CD14-positive monocyte (primary cell): ENCODE data around the gene CFAP43. TPM values are rescaled to one million over a fixed set of nuclear protein-coding genes. Genes with fewer than 3 reads are reported as not detected.

Experiments used
- DNase-seq, 3 donors: peaks; one replicate each; pipeline ENCODE4 v3.0.0-alpha.2; 2011 to 2022
- H2AFZ ChIP-seq: 2 replicates; pipeline ENCODE4 v1.6.0; 2012; ENCODE audit warnings: mild to moderate bottlenecking, low read depth, low read length, inconsistent platforms; ENCODE audit not compliant: insufficient read depth, poor library complexity, severe bottlenecking
- H3K27ac ChIP-seq, 2 donors: 1 replicate in 1 of 2; 2 replicates in 1 of 2; pipeline ENCODE4 v1.5.1; 2012 to 2013; ENCODE audit warnings: low read length in 2 of 2, control low read depth in 1 of 2, inconsistent platforms in 1 of 2, low read depth in 1 of 2, mild to moderate bottlenecking in 1 of 2
- H3K27me3 ChIP-seq, 2 donors: one replicate each; pipeline versions ENCODE4 v1.6.0 to v1.6.1; 2011 to 2013; ENCODE audit warnings: low read length in 2 of 2; ENCODE audit not compliant: control insufficient read depth in 2 of 2, insufficient read depth in 2 of 2
- H3K36me3 ChIP-seq, 2 donors: replicated peaks in 1 of 2; 1 replicate in 1 of 2; 2 replicates in 1 of 2; pipeline versions ENCODE4 v1.5.1 to v1.6.1; 2012 to 2013; ENCODE audit warnings: low read length in 2 of 2, control low read depth in 1 of 2, inconsistent platforms in 1 of 2, mild to moderate bottlenecking in 1 of 2; ENCODE audit not compliant: insufficient read depth in 2 of 2, control insufficient read depth in 1 of 2
- H3K4me1 ChIP-seq, 2 donors: 1 replicate in 1 of 2; 2 replicates in 1 of 2; pipeline versions ENCODE4 v1.5.1 to v1.6.1; 2012 to 2013; ENCODE audit warnings: low read length in 2 of 2, control low read depth in 1 of 2, inconsistent platforms in 1 of 2, mild to moderate bottlenecking in 1 of 2, moderate library complexity in 1 of 2; ENCODE audit not compliant: insufficient read depth in 2 of 2, control insufficient read depth in 1 of 2
- H3K4me2 ChIP-seq: replicated peaks from 2 replicates; pipeline ENCODE3; 2012; ENCODE audit warnings: low read length, moderate library complexity, mild to moderate bottlenecking; ENCODE audit not compliant: poor library complexity, severe bottlenecking; ENCODE audit errors: extremely low read depth
- H3K4me3 ChIP-seq, 3 experiments: fragments of 200-600 bp in 1 of 3; sonication (generic) in 1 of 3; replicated peaks in 1 of 3; 1 replicate in 2 of 3; 2 replicates in 1 of 3; pipeline ENCODE4 v1.5.1; 2011 to 2013; ENCODE audit warnings: low read length in 3 of 3, mild to moderate bottlenecking in 3 of 3, control low read depth in 2 of 3, low read depth in 2 of 3, inconsistent platforms in 1 of 3, moderate library complexity in 1 of 3
- H3K79me2 ChIP-seq: 2 replicates; pipeline ENCODE4 v1.6.0; 2012; ENCODE audit warnings: mild to moderate bottlenecking, control low read depth, inconsistent platforms, low read length, moderate library complexity; ENCODE audit not compliant: insufficient read depth
- H3K9ac ChIP-seq: 2 replicates; pipeline ENCODE4 v1.6.0; 2017; ENCODE audit warnings: low read length, mild to moderate bottlenecking; ENCODE audit not compliant: insufficient read depth, poor library complexity, severe bottlenecking
- H3K9me3 ChIP-seq, 2 donors: replicated peaks in 1 of 2; 1 replicate in 1 of 2; 2 replicates in 1 of 2; pipeline versions ENCODE4 v1.5.1 to v1.6.1; 2012 to 2013; ENCODE audit warnings: low read length in 2 of 2, control low read depth in 1 of 2; ENCODE audit not compliant: control insufficient read depth in 1 of 2, insufficient read depth in 1 of 2
- H4K20me1 ChIP-seq: 2 replicates; pipeline ENCODE4 v1.6.0; 2012; ENCODE audit warnings: mild to moderate bottlenecking, low read length, control low read depth, moderate library complexity; ENCODE audit not compliant: insufficient read depth
- H3K27ac Mint-ChIP-seq, 7 donors: one replicate each; pipeline ENCODE4 v1.8.0; 2020; ENCODE audit warnings: mild to moderate bottlenecking in 7 of 7, mixed read lengths in 7 of 7, moderate library complexity in 6 of 7, inconsistent platforms in 2 of 7
- H3K27me3 Mint-ChIP-seq, 3 donors: one replicate each; pipeline ENCODE4 v1.8.0; 2021 to 2022; ENCODE audit warnings: low read depth in 3 of 3, mild to moderate bottlenecking in 3 of 3, mixed read lengths in 3 of 3, moderate library complexity in 3 of 3, inconsistent platforms in 1 of 3
- H3K36me3 Mint-ChIP-seq, 2 donors: one replicate each; pipeline ENCODE4 v1.8.0; 2020; ENCODE audit warnings: mixed read lengths in 2 of 2, inconsistent platforms in 1 of 2, mild to moderate bottlenecking in 1 of 2
- H3K4me1 Mint-ChIP-seq: one replicate; pipeline ENCODE4 v1.8.0; 2020; ENCODE audit warnings: mild to moderate bottlenecking, mixed read lengths
- H3K4me3 Mint-ChIP-seq, 2 donors: one replicate each; pipeline ENCODE4 v1.8.0; 2020; ENCODE audit warnings: mild to moderate bottlenecking in 2 of 2, mixed read lengths in 2 of 2, moderate library complexity in 1 of 2
- H3K9me3 Mint-ChIP-seq, 7 donors: one replicate each; pipeline ENCODE4 v1.8.0; 2020 to 2022; ENCODE audit warnings: mixed read lengths in 7 of 7, mild to moderate bottlenecking in 6 of 7, moderate library complexity in 6 of 7, inconsistent platforms in 2 of 7
- WGBS: methylation state at CpG from one replicate; pipeline ENCODE4 v1.1.5; 2013; ENCODE audit warnings: missing lambda C conversion rate; ENCODE audit not compliant: insufficient coverage; 5-methylcytosine and 5-hydroxymethylcytosine counted together
- intact Hi-C, 2 donors: fragments of 100-400 bp; cut with micrococcal nuclease; formaldehyde crosslinking; loops; one replicate each; pipeline versions ENCODE4 v1.15.0 to v1.15.1; 2023
- polyA plus RNA-seq, 3 donors: library from polyadenylated mRNA; depleted of rRNA in 1 of 3; unstranded in 2 of 3; stranded (reverse) in 1 of 3; fragments of 300-500 nt in 2 of 3; fragments of >200 nt in 1 of 3; fragmentation: Illumina TruSeq in 2 of 3; gene quantifications; 1 replicate in 2 of 3; 2 replicates in 1 of 3; pipeline ENCODE4 v1.2.3, GENCODE V29; 2012 to 2021
- TF ChIP-seq, protein P1 (sequence below): fragments of 200-600 bp; IDR thresholded peaks from one replicate; pipeline ENCODE4 v1.8.0; 2022; ENCODE audit warnings: antibody characterized with exemption, mild to moderate bottlenecking

Gene CFAP43
- polyA plus RNA-seq, 3 donors = 0.06 TPM; not detected in 2

DNA sequence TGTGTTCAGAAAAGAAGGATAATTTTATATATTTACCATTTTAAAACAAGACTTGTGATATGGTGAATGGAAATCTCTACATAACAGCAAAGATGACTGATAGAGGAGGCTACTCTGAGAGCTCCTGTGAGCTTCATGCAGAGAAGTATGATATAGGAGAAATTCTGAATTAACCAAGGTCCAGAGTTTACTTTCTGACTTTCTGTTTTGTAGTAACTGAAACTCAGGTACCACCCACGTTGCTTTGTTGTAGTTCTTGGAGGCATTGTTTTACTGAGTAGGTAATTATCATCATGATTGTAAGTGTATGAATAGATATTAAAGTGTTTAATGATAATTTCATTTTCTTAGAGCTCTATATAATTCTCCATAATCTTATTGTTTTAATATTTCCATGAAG, 128.2 kb downstream of the CFAP43 start:
- Histone ChIP-seq H2AFZ (no peak overlapping the region), H3K9me3 (no peaks in the 10 kb centered on the region), H3K27ac (no peak overlapping the region), H3K4me1 (no peaks in the 10 kb centered on the region), H3K36me3 (no peaks in the 10 kb centered on the region), H3K27me3 (no peaks in the 10 kb centered on the region), H3K9ac (no peak overlapping the region), H3K4me2 (no peak overlapping the region), H4K20me1 (no peaks in the 10 kb centered on the region), H3K4me3 (no peak overlapping the region), H3K79me2 (no peaks in the 10 kb centered on the region)
- H3K36me3 Mint-ChIP-seq = no peaks in the 10 kb centered on the region
- TF ChIP-seq, protein P1, sequence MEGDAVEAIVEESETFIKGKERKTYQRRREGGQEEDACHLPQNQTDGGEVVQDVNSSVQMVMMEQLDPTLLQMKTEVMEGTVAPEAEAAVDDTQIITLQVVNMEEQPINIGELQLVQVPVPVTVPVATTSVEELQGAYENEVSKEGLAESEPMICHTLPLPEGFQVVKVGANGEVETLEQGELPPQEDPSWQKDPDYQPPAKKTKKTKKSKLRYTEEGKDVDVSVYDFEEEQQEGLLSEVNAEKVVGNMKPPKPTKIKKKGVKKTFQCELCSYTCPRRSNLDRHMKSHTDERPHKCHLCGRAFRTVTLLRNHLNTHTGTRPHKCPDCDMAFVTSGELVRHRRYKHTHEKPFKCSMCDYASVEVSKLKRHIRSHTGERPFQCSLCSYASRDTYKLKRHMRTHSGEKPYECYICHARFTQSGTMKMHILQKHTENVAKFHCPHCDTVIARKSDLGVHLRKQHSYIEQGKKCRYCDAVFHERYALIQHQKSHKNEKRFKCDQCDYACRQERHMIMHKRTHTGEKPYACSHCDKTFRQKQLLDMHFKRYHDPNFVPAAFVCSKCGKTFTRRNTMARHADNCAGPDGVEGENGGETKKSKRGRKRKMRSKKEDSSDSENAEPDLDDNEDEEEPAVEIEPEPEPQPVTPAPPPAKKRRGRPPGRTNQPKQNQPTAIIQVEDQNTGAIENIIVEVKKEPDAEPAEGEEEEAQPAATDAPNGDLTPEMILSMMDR = no peak
- no CpG with 5 or more reads among the region's 1 CpG for WGBS
- intact Hi-C loops = no loop called here
- no peak overlapping the region for H3K27ac Mint-ChIP-seq
- no peak overlapping the region for H3K4me3 Mint-ChIP-seq
- H3K27me3 Mint-ChIP-seq = peaks cover 0 to 1% (median 0%) of the 10 kb centered on the region in 3 donors
- H3K4me1 Mint-ChIP-seq = no peaks in the 10 kb centered on the region
- DNase-seq = no peak
- peaks cover 0 to 1% (median 0%) of the 10 kb centered on the region in 7 donors for H3K9me3 Mint-ChIP-seq

DNA sequence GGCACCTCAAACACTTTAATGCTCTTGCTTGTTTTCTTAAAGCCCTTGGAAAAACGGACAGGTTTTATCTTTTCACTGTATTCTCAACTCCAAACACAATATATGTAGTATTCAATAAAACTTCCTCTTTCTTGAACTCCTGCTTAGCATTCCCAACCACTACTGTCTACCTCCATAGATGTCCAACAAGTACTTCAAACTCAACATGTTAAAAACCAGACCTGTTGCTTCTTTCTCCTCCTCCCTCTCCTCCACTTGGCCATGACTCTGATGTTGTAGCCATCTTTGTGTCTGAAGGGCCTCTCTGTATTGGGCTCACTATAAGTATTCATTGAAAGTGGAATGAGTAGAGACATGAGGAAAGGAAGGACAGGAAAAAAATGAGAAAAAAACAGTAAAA, 130.3 kb downstream of the CFAP43 start:
- Histone ChIP-seq H3K4me2 (no peak overlapping the region), H3K36me3 (no peaks in the 10 kb centered on the region), H3K79me2 (no peaks in the 10 kb centered on the region), H3K27me3 (no peaks in the 10 kb centered on the region), H3K9me3 (peaks cover 0 to under 1% of the 10 kb centered on the region in 2 donors), H3K27ac (no peak overlapping the region), H3K4me1 (no peaks in the 10 kb centered on the region), H4K20me1 (no peaks in the 10 kb centered on the region), H3K9ac (no peak overlapping the region), H2AFZ (no peak overlapping the region), H3K4me3 (no peak overlapping the region)
- Mint-ChIP-seq H3K4me1 (no peaks in the 10 kb centered on the region), H3K36me3 (no peaks in the 10 kb centered on the region), H3K27ac (no peak overlapping the region), H3K4me3 (no peak overlapping the region), H3K27me3 (peaks cover 0 to 1% (median 0%) of the 10 kb centered on the region in 3 donors), H3K9me3 (peaks cover 0 to 4% (median 0%) of the 10 kb centered on the region in 7 donors)
- intact Hi-C loops = no loop called here
- no peak for DNase-seq
- TF ChIP-seq, protein P1 = no peak
- 100% methylated on average over 1 of the region's 1 CpG for WGBS
